VCaP (cell line): ENCODE data around the gene CENPS.

Experiments
- H3K27ac ChIP-seq: fragments of 450-650 bp; 2 replicates; pipeline ENCODE4 v1.5.1; 2017
- CTCF ChIP-seq: fragments of 450-650 bp; conservative IDR thresholded peaks from 2 replicates; pipeline ENCODE4 v1.5.1; 2017; ENCODE audit warnings: mild to moderate bottlenecking, moderate library complexity

Gene CENPS

DNA sequence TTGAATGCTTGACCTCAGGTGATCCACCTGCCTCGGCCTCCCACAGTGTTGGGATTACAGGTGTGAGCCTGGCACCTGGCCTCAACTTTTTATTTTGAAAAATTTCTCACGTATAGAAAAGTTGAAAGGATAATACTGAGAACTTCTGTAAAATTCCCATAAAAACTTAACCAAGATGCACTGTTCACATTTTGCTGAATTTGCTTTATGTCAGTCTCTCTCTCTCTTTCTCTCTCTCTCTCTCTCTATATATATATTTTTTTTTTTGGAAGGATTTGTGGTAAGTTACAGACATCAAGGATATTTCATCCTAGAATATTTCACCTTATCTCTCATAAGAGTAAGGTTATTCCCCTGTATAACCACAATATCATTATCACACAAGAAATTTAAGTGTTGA lies 50.4 kb downstream of the CENPS start:
- no peak for TF ChIP-seq CTCF
- H3K27ac ChIP-seq: no peak overlapping the region

DNA sequence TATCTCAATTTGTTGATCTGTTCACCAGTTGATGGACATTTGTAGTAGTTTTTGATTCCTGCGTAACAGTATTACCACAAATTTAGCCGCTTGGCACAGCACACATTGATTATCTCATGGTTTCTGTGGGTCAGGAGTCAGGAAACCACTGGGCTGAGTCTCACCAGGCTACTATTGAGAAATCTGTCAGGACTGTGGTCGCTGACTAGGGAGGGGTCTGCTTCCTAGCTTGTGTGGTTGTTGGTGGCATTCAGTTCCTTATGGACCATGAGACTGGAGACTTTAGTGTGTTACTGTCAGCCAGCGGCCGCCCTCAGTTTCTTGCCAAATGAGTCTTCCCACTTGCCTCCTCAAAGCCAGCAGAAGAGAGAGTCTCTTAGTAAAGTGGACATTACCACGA lies 54.3 kb downstream of the CENPS start:
- TF ChIP-seq CTCF: no peak

GRCh38 chr1:10489291-10490055 lies 59.2 kb downstream of the CENPS start:
- no peak for TF ChIP-seq CTCF
- H3K27ac ChIP-seq: peak overlapping the region; percentile 72

More for the DNA sequence above, 54.3 kb downstream of the CENPS start:
- no peak overlapping the region for H3K27ac ChIP-seq

- H3K27ac ChIP-seq: peak overlapping the region; percentile 72
- TF ChIP-seq CTCF: no peak
These were observed 60.2 kb downstream of the CENPS start for GRCh38 chr1:10490286-10490970.
